Frontal cortex (tissue), 4 donors: ENCODE results near the gene SLC48A1. TPM values are rescaled to one million over a fixed set of nuclear protein-coding genes. Genes with fewer than 3 reads are reported as not detected.

Experiments
- DNase-seq, 2 donors: peaks; one replicate each; pipeline ENCODE4 v3.0.0; 2012; ENCODE audit warnings: low spot score in 2 of 2
- FAIRE-seq: peaks from 2 replicates; lab custom pipeline; 2012; peaks lifted over from hg19 to GRCh38; lab: Jason Lieb, UNC
- total RNA-seq: library from RNA; depleted of rRNA; stranded (reverse); fragments of >200 nt; gene quantifications from one replicate; pipeline ENCODE4 v1.2.3, GENCODE V29; 2014
- donor health status: control.
- donor health status: control.
- donor health status: control.

SLC48A1 gene
- total RNA-seq, 1 donor from 2014 or later: 8.6 TPM

DNA sequence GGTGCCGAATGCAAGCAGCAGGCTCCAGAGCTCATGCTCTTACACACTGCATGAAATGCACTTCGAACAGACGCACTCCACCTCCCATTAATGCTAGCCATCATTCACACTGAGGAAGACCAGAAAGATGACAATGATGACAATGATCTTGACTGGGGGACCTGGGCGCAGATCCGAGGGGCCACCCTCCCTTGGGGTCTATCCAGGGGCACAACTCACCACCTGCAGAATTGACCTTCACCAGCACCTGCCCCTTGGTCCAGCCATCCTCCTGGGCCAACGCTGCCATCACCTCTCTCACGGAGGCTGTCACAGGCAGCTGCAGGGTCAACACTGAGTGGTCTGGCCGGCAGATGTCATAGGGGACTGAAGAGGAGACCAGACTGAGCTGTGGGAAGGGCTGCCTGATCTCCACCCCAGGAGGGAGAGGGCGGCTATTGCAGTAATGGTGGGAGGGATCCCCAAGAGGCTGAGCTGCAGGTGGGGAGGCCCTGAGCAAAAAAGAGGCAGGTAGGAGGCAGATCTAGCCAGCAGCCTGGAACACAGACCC lies 29.7 kb upstream of the SLC48A1 start:
- FAIRE-seq: no peak
- DNase-seq: no peak

GRCh38 chr12:47744005-47744651 lies 28.9 kb upstream of the SLC48A1 start:
- FAIRE-seq: no peak

DNA sequence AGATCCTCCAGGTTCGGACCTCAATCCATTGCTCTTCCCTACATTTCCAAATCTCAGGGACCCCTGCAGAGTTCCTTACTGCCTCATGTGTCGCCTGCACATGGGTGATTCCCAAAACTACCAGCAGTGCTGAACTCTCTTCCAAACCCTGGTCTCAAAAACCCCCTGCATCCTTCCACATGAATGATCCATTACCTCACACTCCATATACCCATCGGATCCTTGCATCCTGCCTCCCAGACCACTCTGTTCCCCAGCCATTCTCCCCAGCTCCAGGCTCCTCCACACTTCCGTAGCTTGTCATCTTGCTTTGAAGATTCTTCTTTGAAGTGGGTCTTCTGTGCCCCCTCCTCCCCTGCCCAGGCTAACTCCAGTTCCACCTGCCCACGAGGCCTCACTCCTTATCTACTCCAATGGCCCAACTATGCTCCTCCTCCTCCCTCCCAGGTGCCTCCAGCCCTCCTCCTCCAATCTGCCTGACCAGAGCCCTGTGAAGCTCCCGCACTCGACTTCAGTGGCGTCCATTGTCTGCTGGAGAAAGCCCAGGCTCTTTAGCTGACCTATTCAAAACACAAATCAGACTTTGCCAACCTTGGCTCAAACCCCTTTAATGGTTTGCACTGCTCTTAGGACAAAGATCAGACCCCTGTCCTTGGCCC lies 28.1 kb upstream of the SLC48A1 start:
- FAIRE-seq: no peak
- no peak for DNase-seq

More at GRCh38 chr12:47744005-47744651, 28.9 kb upstream of the SLC48A1 start:
- no peak for DNase-seq

DNA sequence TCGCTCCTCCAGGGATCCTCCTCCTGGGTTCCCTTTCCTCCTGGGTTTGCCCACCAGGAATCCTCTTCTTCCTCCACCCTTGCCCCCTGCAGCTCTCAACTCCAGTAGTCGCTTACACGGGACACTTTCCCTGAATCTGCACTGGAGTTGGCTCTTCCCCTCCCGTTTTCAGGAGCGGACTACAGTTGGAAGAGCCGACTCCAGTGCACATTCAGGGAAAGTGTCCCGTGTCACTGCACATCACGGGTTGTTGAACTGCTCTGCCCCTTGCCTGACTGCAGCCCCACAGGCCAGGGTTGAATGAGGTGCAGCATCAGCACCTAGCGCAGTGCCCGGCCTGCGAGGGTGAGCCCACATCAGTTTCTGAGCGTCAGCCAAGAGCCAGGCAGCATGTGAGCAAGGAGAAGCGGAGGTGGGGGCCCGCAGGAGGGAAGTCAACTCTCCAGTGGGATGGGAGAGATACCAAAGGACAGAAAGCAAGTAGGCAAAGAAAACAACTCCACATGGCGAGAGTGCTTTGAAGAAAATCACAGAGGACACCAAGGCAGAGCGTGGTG lies 27.5 kb upstream of the SLC48A1 start:
- FAIRE-seq: no peak
- no peak for DNase-seq

GRCh38 chr12:47746073-47746472 lies 27.0 kb upstream of the SLC48A1 start:
- FAIRE-seq: no peak
- no peak for DNase-seq

DNA sequence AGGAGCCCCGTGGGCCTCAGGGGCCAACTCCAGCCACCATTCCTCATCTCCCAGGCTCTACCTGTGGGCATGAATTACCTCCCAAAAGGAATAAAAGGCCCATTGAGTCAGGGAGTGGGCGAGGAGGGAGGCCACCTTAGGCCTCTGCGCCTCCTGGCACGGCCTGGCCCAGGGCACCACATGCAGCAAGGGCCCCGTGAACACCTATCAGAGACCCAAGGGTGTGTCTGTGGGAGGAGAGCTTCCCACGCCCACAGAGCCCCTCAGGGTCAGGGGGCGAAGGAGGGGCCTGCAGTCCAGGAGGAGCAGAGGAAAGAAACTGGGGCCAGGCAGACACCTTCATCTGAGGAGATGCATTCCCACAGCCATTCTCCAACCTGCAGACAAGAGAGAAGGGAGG lies 26.5 kb upstream of the SLC48A1 start:
- DNase-seq (no peak), FAIRE-seq (no peak)

DNA sequence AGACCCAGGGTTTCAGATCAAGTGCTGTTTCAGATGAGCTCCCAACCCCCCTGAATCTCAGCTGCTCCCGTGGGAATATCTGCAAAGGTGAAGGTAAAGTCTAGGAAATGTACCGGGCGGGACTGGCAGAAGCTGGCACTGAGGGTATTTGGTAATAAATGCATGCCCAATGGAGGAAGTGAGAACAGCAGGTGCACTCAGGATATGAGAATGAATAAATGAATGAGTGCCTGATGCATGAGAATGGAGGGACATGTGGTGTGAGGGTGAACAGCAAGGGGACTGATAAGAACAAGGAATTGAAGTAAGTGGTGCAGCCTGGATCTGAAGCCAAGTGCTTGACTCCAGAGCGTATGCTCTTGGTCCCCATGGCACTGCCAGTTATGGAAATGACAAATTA lies 25.9 kb upstream of the SLC48A1 start:
- DNase-seq: no peak
- no peak for FAIRE-seq

GRCh38 chr12:47747596-47748506 lies 25.2 kb upstream of the SLC48A1 start:
- DNase-seq (no peak), FAIRE-seq (no peak)

- DNase-seq: no peak
- no peak for FAIRE-seq
These were observed 24.6 kb upstream of the SLC48A1 start for GRCh38 chr12:47748507-47748828.

GRCh38 chr12:47748899-47749298 lies 24.1 kb upstream of the SLC48A1 start:
- FAIRE-seq (no peak), DNase-seq (no peak)

- DNase-seq (no peak), FAIRE-seq (no peak)
These were observed 22.7 kb upstream of the SLC48A1 start for GRCh38 chr12:47750229-47750798.

DNA sequence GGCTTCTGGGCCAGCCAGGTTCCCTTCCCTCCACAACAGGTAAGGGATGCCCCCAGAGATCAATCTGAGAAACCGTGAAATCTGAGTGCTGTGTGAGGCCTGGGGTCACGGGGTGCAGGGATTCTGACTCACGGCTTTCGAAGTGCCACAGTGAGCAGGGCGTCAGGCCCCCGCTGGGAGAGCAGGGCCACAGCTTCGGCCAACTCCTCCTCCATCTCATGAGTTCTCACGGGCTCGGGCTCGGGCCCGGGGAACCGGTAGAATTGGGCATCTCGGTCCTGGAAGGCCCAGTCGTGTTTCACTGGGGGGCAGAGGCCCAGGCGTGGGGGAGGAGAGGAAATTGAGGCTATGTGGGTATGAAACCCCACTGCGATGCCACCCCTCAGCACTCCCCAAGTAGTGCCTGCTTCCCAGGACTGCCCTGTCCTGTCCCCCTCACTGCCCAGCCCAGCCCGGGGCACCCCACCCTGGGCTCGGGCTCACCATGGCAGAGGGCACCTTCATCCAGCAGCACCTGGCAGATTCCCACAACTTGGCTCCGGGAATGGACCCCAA lies 22.0 kb upstream of the SLC48A1 start:
- FAIRE-seq: no peak
- no peak for DNase-seq

DNA sequence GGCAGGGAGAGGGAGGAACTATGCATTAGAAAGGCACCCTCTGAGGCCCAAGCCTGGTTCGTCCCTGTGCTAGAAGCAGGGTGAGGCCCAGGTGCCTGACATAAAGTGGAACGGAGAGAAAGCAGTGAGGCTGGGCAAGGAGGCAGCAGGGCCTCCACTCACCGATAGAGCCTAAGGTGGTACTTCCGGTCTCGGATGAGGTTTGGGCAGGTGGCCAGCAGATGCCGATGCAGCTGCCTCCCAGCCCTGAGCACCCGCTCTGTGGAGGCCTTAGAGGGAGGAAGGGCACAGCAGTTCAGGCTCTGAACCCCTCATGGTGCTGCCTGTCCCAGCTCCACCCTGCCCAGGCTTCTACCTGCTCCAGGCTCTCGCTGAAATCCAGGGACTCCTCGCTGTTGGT lies 21.5 kb upstream of the SLC48A1 start:
- FAIRE-seq (no peak), DNase-seq (no peak)

DNA sequence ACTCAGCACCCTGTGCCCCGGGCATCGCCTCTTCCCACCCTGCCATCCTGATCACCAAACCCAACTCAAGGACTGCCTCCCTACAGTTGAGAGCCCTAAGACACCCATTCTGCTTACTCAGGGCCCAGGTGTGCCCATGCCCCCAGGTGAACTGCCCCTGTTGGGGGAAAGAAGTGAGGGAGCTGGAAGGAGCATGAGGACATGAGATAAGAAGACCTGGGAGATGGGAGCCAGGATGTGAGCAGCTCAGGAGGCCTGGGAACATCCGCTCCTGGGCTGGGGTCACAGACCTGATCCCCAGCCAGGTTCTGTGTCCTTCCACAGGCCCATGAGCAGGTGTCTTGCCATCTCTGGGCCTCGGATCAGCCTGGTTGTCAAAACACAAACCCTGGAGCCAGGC lies 20.9 kb upstream of the SLC48A1 start:
- FAIRE-seq: no peak
- no peak for DNase-seq

GRCh38 chr12:47752552-47752951 lies 20.5 kb upstream of the SLC48A1 start:
- no peak for DNase-seq
- no peak for FAIRE-seq

- no peak for DNase-seq
These were observed 19.7 kb upstream of the SLC48A1 start for GRCh38 chr12:47753021-47754001.

GRCh38 chr12:47754126-47754525 lies 18.9 kb upstream of the SLC48A1 start:
- DNase-seq: no peak
- no peak for FAIRE-seq

More at GRCh38 chr12:47753021-47754001, 19.7 kb upstream of the SLC48A1 start:
- FAIRE-seq: no peak

DNA sequence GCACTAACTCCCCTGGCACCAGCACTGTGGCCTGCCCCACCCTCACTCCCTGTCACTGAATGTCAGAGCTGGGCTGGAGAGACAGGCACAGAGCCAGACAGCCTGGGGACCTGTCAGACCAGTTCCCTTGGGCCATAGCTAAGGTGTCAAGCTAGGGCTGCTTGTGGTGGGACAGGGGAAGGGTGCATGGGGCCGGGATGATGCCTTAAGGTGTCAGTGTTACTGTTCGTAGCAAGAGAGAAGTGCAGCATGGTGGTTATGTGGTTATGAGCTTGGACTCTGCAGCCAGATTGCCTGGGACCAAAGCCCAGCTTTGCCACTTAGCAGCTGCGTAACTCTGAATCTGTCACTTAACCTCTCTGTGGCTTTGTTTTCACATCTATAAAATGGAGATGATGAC lies 18.2 kb upstream of the SLC48A1 start:
- no peak for FAIRE-seq
- DNase-seq: no peak
